ENCODE results near the gene MAP3K3. TPM values are rescaled to one million over a fixed set of nuclear protein-coding genes. Genes with fewer than 3 reads are reported as not detected.

Gene MAP3K3
- total RNA-seq: 90.2 and 117 TPM in 2 replicates

GRCh38 chr17:63621684-63622573 lies at the start of gene MAP3K3:
TSS of gene MAP3K3 (plus strand) at chr17:63622417. CDS start at chr17:63622760, 343 bp downstream.

DNA sequence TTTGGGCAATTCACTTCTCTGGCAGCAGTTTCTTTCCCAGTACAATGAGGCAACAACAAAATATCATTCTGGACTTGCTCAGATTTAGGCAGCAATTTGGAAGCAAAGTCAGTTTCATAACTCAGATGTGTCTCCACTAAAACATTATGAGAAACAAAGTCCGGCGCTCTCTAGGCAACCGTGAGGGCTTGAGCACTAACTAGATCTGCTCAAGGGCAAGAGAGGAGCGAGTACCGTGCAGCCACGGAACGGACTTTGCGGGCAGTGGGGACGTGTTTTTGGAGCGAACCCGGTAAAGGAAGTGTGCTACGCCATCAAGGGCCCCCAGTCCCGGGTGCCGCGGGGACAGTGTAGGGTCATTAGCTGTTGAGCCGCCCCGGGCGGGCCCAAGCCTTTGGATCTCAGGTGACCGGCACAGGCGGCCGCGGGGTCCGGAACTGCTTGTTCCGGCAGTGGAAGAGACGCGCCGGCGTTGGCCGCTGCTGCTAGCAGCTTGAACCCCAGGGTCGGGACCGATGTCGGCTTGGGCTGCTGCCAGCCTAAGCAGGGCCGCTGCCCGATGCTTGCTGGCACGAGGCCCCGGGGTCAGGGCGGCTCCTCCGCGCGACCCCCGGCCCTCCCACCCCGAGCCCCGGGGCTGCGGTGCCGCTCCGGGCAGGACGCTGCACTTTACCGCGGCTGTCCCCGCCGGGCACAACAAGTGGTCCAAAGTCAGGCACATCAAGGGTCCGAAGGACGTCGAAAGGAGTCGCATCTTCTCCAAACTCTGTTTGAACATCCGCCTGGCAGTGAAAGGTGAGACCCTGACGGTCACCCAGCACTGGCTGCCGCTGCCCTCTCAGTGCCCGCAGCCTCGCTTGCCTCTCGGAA lies 21.4 kb upstream of the MAP3K3 start, which contains the start of gene TACO1:
Gene TACO1 (plus strand): TSS at position 327 of the 870 bp plus-strand sequence. CDS start 189 bp downstream, at position 516.

GRCh38 chr17:63699638-63700527 lies 77.7 kb downstream of the MAP3K3 start, which contains the start of gene LIMD2:
TSS of gene LIMD2 (minus strand) at chr17:63700125. CDS start at chr17:63699298, 827 bp downstream.

DNA sequence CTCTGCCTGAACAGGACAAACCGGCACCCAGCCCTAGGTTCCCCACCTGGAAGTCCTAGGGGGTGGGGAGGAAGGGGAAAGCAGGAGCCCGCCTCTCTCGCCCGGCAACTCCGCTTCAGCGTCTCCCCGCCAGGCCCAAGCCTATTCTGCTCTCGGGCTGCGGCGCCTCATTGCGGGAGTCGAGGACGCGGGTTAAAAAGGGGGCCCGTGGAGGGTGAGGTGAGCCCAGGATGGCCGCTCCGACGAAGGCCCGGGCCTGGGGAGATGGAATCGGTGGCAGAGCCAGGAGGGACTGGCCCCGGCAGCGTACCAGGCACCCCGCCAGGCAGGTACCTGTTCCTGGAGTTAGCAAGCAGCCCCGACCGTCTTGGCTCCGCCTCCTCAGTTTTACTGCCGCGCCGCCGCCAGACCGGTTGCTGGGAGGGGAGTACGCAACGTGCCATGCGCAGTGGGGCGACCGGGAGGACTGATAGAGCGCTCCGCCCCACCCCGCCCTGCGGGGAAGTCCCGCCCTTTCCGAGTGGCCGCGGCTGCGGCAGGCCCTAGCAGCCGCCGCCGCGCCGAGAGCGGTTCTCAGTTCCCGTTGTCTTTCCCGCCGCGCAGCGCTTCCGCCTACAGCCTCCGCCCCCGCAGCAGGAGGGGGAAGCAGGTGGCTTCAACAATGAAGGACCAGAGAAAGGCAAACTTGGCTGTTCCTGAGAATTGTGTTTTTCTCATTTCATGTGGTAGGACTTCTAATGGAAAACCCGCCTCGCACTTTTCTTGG lies 119.4 kb downstream of the MAP3K3 start, which contains the start of gene STRADA:
Gene STRADA (minus strand): TSS at position 392 of the 766 bp plus-strand sequence. CDS start 13,430 bp downstream, outside the sequence.

Small RNA genes within 50 kb of the gene (small RNA-seq; reads per million reads assigned to genes)
- not detected for gene RNU6-288P

Other genes with a start within 250 kb of the MAP3K3 start
- 21.9 and 28.8 TPM in 2 replicates for gene CYB561, start 176.1 kb upstream of the MAP3K3 start, total RNA-seq
- 90.1 and 94.4 TPM in 2 replicates for gene ACE, start 145.4 kb upstream of the MAP3K3 start, total RNA-seq
- not detected in 2 replicates for gene KCNH6, start 99.1 kb upstream of the MAP3K3 start, total RNA-seq
- gene DCAF7, start 71.9 kb upstream of the MAP3K3 start, total RNA-seq: 49.6 and 60.7 TPM in 2 replicates
- 18.3 and 22.8 TPM in 2 replicates for gene TACO1, start 21.5 kb upstream of the MAP3K3 start, total RNA-seq
- 27.8 TPM in 2 replicates for gene LIMD2, start 77.7 kb downstream of the MAP3K3 start, total RNA-seq
- gene STRADA, start 119.4 kb downstream of the MAP3K3 start, total RNA-seq: 34.7 and 36.6 TPM in 2 replicates
- 72.8 and 81.6 TPM in 2 replicates for gene CCDC47, start 151.2 kb downstream of the MAP3K3 start, total RNA-seq
- 78.9 and 88.5 TPM in 2 replicates for gene DDX42, start 151.8 kb downstream of the MAP3K3 start, total RNA-seq
- 63.4 and 65.7 TPM in 2 replicates for gene PSMC5, start 205.0 kb downstream of the MAP3K3 start, total RNA-seq
- gene FTSJ3, start 205.2 kb downstream of the MAP3K3 start, total RNA-seq: 58.8 and 59.1 TPM in 2 replicates
- gene SMARCD2, start 220.3 kb downstream of the MAP3K3 start, total RNA-seq: 55.7 and 68.3 TPM in 2 replicates

Data from vein endothelial cell (primary cell).